Measurements from ENCODE around the gene ZBTB7B. TPM values are rescaled to one million over a fixed set of nuclear protein-coding genes. Genes with fewer than 3 reads are reported as not detected.

Gene ZBTB7B
- polyA plus RNA-seq, 3 donors, result 6.3 to 149 (median 9.6) TPM

GRCh38 chr1:155018617-155019348 is 16.2 kb downstream of the ZBTB7B start:
- Mint-ChIP-seq H3K27ac (peak overlapping the region in 3 of 7 donors; percentile 14 to 61 (median 55)), H3K9me3 (peaks cover 0 to 2% (median 0%) of the 10 kb centered on the region in 7 donors), H3K4me3 (no peak overlapping the region), H3K4me1 (peaks cover 64% of the 10 kb centered on the region), H3K36me3 (peaks cover 37 to 53% of the 10 kb centered on the region in 2 donors), H3K27me3 (ENCODE audit: low read depth in 3 of 3) (peaks cover 0 to 5% (median 3%) of the 10 kb centered on the region in 3 donors)
- Histone ChIP-seq H3K36me3 (replicated peaks in 1 of 2; ENCODE audit: control insufficient read depth in 1 of 2, insufficient read depth in 2 of 2, low read length in 2 of 2) (peaks cover 44 to 45% of the 10 kb centered on the region in 2 donors), H3K27me3 (ENCODE audit: control insufficient read depth in 2 of 2, insufficient read depth in 2 of 2, low read length in 2 of 2) (no peaks in the 10 kb centered on the region), H3K9ac (ENCODE audit: insufficient read depth, low read length, poor library complexity, severe bottlenecking) (no peak overlapping the region), H3K79me2 (ENCODE audit: insufficient read depth, low read length) (peaks cover 40% of the 10 kb centered on the region), H3K27ac (ENCODE audit: low read depth in 1 of 2, low read length in 2 of 2) (no peak overlapping the region), H3K4me2 (replicated peaks; ENCODE audit: extremely low read depth, low read length, poor library complexity, severe bottlenecking) (no peak overlapping the region), H3K9me3 (replicated peaks in 1 of 2; ENCODE audit: control insufficient read depth in 1 of 2, insufficient read depth in 1 of 2, low read length in 2 of 2) (no peaks in the 10 kb centered on the region), H2AFZ (ENCODE audit: insufficient read depth, low read depth, low read length, poor library complexity, severe bottlenecking) (no peak overlapping the region), H3K4me3 (replicated peaks in 1 of 3; ENCODE audit: low read depth in 2 of 3, low read length in 3 of 3) (no peak overlapping the region), H3K4me1 (ENCODE audit: control insufficient read depth in 1 of 2, insufficient read depth in 2 of 2, low read length in 2 of 2) (peaks cover 51 to 60% of the 10 kb centered on the region in 2 donors), H4K20me1 (ENCODE audit: insufficient read depth, low read length) (peaks cover 81% of the 10 kb centered on the region)
- WGBS (ENCODE audit: insufficient coverage), result 90% methylated on average over 3 of the region's 8 CpGs
- TF ChIP-seq CTCF (IDR thresholded peaks at IDR 0.05), result no peak
- intact Hi-C loops (cut with micrococcal nuclease), result loop anchor here in 1 of 2 donors (5.0 kb wide), 2 partner anchors 36 to 56 kb away; partner anchors contain the start of genes FLAD1 and PYGO2
- DNase-seq, result no peak

GRCh38 chr1:155019377-155020245 is 17.0 kb downstream of the ZBTB7B start:
- Mint-ChIP-seq H3K27me3 (ENCODE audit: low read depth in 3 of 3) (peaks cover 0 to 6% (median 5%) of the 10 kb centered on the region in 3 donors), H3K9me3 (peaks cover 0 to 2% (median 0%) of the 10 kb centered on the region in 7 donors), H3K36me3 (peaks cover 29 to 45% of the 10 kb centered on the region in 2 donors), H3K27ac (peak overlapping the region in 5 of 7 donors; percentile 20 to 65 (median 55)), H3K4me3 (no peak overlapping the region), H3K4me1 (peaks cover 56% of the 10 kb centered on the region)
- intact Hi-C loops (cut with micrococcal nuclease), result loop anchor here in 1 of 2 donors (5.0 kb wide), 2 partner anchors 37 to 57 kb away; partner anchors contain the start of genes FLAD1 and PYGO2
- Histone ChIP-seq H3K36me3 (replicated peaks in 1 of 2; ENCODE audit: control insufficient read depth in 1 of 2, insufficient read depth in 2 of 2, low read length in 2 of 2) (peaks cover 36 to 37% of the 10 kb centered on the region in 2 donors), H3K9ac (ENCODE audit: insufficient read depth, low read length, poor library complexity, severe bottlenecking) (no peak overlapping the region), H3K9me3 (replicated peaks in 1 of 2; ENCODE audit: control insufficient read depth in 1 of 2, insufficient read depth in 1 of 2, low read length in 2 of 2) (no peaks in the 10 kb centered on the region), H3K79me2 (ENCODE audit: insufficient read depth, low read length) (peaks cover 32% of the 10 kb centered on the region), H2AFZ (ENCODE audit: insufficient read depth, low read depth, low read length, poor library complexity, severe bottlenecking) (no peak overlapping the region), H3K4me2 (replicated peaks; ENCODE audit: extremely low read depth, low read length, poor library complexity, severe bottlenecking) (no peak overlapping the region), H3K27ac (ENCODE audit: low read depth in 1 of 2, low read length in 2 of 2) (no peak overlapping the region), H3K4me3 (replicated peaks in 1 of 3; ENCODE audit: low read depth in 2 of 3, low read length in 3 of 3) (no peak overlapping the region), H3K27me3 (ENCODE audit: control insufficient read depth in 2 of 2, insufficient read depth in 2 of 2, low read length in 2 of 2) (no peaks in the 10 kb centered on the region), H3K4me1 (ENCODE audit: control insufficient read depth in 1 of 2, insufficient read depth in 2 of 2, low read length in 2 of 2) (peaks cover 43 to 52% of the 10 kb centered on the region in 2 donors), H4K20me1 (ENCODE audit: insufficient read depth, low read length) (peaks cover 73% of the 10 kb centered on the region)
- no peak for DNase-seq
- TF ChIP-seq CTCF (IDR thresholded peaks at IDR 0.05), result no peak
- 90% methylated on average over 11 of the region's 11 CpGs for WGBS (ENCODE audit: insufficient coverage)
